GM12872 (cell line): Measurements from ENCODE around the gene KCMF1.

Source experiments
- TF ChIP-seq, protein P1 (sequence below): IDR thresholded peaks from 3 replicates; pipeline ENCODE4 v1.5.1; 2011; ENCODE audit warnings: low read depth, mild to moderate bottlenecking, low read length, moderate library complexity; ENCODE audit not compliant: insufficient read depth

The KCMF1 gene

DNA sequence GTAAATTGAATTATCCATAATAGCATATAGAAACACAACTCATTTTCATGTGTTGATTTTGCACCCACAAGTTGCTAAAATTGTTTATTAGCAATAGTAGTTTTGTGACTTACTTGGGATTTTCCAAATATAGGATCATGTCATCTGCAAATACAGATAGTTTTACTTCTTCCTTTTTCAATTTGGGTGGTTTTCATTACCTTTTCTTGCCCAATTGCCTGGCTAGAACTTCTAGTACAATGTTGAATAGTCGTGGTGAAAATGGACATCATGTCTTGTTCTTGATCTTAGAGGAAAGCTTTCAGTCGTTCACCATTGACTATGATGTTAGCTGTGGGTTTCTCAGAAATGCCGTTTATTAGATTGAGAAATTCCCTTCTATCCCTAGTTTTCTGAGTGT, 102.1 kb downstream of the KCMF1 start:
- TF ChIP-seq, protein P1, sequence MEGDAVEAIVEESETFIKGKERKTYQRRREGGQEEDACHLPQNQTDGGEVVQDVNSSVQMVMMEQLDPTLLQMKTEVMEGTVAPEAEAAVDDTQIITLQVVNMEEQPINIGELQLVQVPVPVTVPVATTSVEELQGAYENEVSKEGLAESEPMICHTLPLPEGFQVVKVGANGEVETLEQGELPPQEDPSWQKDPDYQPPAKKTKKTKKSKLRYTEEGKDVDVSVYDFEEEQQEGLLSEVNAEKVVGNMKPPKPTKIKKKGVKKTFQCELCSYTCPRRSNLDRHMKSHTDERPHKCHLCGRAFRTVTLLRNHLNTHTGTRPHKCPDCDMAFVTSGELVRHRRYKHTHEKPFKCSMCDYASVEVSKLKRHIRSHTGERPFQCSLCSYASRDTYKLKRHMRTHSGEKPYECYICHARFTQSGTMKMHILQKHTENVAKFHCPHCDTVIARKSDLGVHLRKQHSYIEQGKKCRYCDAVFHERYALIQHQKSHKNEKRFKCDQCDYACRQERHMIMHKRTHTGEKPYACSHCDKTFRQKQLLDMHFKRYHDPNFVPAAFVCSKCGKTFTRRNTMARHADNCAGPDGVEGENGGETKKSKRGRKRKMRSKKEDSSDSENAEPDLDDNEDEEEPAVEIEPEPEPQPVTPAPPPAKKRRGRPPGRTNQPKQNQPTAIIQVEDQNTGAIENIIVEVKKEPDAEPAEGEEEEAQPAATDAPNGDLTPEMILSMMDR: no peak

DNA sequence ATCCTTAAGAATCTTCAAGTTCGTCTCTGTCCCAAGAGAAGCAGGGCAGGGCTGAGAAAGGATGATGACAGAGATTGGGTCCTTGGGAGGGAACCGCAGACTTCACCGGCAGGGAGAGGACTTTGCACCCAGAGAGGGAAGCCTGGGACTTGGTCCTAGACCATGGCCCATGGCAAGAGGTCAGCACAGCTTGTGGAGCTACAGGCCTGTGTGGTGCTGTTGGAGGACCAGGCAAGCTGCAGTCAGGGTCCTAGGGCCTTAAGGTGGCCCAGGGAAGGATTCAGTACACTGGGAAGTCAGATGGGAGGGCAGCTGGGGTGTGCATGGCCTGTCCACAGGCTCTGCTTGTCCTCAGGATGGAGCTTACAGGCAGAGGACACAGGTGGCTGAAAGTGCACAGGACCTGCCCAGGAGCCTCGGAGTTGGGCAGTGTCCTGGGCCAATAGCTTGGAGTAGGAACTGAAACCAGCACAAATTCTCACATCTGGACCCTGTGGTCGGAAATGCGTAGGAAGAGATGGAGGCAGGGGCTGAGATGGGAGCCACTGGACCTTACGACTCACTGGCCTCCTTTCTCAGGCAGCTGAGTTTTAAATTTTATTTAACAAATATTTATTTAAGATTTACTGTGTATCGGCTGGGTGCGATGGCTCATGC, 105.8 kb downstream of the KCMF1 start:
- TF ChIP-seq, protein P1: no peak

DNA sequence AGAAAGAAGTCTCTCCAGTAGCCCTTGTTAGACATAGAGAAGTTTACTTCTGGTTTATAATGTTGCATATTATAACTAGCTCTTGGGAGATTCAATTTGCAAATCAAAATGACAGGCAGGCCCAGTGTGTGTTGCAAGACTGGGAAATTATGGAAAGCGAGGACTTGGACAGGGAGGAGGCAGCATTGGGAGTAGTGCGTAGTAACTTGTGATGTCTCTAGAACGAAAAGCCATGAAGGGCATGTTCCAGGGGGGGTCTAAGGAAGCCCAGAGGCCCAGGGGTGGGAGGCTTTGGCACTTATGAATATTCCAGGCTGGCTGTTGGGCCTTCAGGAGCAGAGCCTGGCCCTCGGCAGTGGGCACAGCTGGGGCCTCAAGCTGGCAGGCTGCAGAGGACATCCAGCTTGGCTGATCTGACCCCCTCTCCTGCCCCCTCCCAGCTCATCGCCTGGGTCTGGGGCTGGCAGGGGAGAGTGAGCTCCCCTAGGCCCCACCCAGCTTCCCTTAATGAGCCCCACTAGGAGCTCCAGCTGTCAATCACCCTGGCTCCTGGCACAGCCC, 107.0 kb downstream of the KCMF1 start:
- TF ChIP-seq, protein P1: no peak

DNA sequence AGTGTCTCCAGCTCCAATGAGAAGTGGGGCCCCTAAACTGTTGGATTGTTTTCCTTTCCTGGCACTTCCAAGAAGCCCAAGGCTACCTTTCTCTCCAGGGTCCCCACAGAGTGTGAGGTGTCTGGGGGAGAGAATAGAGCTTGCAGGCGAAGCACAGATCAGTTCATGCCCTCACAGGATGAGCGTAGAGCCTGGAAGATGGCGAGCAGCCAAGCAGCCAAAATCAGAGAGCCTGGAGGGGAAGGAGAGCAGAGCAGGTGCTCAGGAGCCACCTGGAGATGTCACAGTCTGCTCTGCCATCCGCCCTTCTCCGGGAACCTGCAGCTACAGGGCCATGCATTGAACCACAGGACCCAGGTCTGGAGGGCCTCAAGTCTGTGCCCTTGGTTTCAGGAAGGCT, 107.6 kb downstream of the KCMF1 start:
- TF ChIP-seq, protein P1: no peak

DNA sequence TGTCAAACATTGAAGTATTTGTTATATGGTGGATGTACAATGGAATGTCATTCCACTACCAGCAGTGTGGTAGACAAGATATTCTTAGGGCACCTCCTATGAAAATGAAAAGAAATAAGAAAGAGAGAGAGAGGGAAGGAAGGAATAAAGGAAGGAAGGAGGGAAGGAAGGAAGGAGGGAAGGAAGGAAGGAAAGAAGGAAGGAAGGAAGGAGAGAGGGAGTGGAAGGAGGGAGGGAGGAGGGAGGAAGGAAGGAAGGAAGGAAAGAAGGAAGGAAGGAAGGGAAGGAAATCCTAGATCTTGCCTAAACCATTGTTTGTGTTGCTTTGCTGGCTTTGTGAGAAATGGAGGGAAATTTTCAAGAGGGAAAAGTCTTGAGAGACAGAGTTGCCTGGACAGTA, 112.1 kb downstream of the KCMF1 start:
- TF ChIP-seq, protein P1: no peak

DNA sequence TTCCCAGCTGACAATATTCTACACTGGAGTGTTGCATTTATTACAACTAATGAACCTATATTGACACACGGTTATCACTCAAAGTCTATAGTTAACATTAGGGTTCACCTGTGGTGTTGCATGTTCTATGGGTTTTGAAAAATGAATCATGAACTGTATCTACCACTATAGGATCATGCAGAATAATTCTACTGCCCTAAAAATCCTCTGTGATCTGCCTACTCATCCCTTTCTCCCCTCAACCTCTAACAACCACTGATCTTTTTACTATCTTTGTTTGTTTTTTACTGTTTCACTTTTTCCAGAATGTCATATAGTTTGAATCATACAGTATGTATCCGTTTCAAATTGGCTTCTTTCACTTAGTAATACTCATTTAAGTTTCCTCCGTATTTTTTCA, 114.6 kb downstream of the KCMF1 start:
- TF ChIP-seq, protein P1: no peak

DNA sequence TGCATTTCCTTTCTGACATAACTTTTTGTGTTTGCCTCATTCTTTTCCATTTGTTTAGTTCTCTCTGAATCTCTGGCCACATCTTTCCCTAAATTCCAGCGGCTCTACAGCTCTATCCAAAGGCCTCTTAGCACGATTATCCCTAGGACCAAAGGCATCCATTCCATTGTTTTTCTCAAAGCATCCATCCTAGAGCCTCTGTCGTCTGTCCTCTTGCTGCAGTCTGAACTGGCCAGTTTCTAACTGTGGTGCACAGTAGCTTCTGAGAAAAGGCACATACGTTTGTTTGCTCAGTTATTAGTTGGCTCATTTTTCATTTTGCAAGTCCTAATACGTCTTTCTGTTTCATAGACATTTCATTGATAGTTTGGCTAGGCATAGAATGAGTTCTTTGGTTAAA, 116.6 kb downstream of the KCMF1 start:
- TF ChIP-seq, protein P1: no peak
